ENCODE measurements around the gene RNF25.

RNF25 gene

GRCh38 chr2:218671097-218671653 is 627 bp downstream of the RNF25 start:
- peak; percentile 45 for DNase-seq

DNA sequence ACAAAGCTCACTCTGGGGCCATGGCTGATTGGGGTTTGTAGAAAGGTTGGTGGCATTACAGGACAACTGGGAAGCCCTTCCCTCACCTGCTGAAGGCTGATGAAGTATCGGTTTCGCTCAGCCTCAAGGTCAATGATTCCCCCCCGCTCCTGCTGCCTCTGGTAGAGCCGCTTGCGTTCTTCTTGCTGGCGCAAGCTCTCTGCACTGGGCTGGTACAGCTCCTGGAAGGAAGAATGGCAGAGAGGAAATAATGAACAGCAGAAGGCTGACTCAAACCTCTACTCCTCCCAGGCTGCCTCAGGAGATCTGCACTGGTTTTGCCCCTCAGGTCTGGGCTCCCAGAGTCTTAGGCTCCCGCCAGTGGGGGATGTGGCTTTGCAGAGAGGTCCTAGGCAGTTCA is 7.1 kb downstream of the RNF25 start:
- no peak for DNase-seq

DNA sequence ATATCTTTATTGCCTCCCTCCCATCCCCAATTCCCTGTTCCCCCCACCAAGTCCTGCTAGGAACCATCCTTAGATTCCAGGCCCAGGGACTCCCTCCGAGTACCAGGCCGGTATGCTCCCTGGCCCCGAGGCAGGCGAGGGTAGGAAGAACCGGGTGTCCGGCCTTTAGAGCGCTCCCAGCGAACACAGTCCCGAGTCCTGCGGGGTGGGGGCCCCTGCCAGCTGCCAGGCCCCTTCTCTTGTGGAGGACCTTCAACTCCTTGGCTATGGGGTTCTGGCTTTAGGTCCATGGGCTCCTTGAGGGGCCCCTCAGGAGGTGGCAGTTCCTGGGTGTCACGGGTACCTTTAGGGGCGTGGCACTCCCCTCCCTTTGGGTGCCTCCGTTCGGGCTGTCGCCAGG is 7.9 kb downstream of the RNF25 start:
- DNase-seq = no peak

DNA sequence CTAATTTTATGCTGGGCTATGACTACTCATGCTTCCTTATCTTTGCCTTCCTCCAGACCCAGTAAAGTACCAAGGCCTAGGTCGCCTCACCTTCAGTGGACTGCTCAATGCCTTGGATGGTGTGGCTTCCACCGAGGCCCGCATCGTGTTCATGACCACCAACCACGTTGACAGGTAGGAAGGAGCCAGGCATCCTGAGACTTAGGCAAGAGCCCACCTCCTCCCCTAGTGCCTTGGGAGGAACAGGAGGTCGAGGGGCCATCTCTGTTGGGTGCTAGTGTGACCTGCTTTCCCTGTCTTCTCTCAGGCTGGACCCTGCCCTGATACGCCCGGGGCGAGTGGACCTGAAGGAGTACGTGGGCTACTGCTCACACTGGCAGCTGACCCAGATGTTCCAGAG is 9.0 kb downstream of the RNF25 start:
- no peak for DNase-seq

DNA sequence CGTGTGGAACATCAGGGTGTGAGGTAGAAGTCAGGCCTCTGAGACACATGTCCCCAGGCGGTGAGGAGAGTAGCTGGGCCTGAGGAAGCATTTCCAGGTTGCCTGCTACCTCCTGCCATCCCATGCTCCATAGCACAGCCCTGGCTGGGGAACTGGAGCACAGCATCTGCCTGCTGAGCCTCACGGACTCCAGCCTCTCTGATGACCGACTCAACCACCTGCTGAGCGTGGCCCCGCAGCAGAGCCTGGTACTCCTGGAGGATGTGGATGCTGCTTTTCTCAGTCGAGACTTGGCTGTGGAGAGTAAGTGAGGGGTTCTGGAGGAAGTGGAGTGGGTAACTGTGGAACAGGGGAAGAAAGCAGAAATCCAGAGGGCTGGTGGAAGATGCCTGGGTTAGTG is 9.4 kb downstream of the RNF25 start:
- no peak for DNase-seq

GRCh38 chr2:218659988-218660358 is 11.8 kb downstream of the RNF25 start:
- DNase-seq = no peak

DNA sequence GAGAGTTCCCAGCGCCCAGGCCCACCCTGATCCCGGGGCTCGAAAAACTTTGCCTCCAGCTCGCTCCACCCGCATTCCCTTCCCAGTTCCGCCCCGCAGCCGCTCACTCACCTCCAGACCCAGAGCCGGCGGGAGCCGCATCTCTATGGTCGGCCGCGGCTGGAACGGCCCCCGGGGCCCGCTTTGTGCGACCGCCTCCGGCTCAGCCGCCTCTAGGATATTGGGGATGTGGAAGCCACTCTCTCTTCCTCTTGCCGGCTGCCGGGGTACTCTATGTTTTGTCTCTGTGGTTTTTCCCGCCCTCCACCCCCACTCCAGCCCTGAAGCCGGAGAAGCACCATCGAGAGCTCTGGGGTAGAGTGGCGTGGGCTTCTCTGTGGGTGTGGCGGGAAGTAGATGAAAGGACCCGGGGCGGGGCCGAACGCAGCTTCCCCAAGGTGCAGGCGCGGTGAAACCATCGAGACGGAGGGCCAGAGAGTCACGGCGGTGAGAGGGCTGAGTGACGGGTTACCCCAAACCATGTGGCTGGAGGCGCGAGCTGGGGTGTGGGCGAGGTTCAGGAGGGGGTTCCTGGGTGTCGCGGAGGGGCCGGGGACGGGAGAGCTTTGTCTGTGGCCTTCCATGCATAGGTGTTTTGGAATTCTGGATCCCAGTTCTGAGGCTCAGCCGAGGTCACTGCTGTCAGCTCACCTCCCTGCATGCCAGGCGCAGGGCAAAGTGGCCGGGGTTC is 12.4 kb downstream of the RNF25 start, which contains the start of the genes BCS1L and ZNF142:
Gene BCS1L, plus strand, starts transcription at position 426 of the 730 bp plus-strand sequence. CDS start 1,305 bp downstream, outside the sequence.
Gene ZNF142, minus strand, starts transcription at position 366 of the 730 bp plus-strand sequence. CDS start 3,194 bp downstream, outside the sequence.
- DNase-seq = peak; percentile 98

- peak; percentile 83 for DNase-seq
Measured at GRCh38 chr2:218658671-218659257, 13.0 kb downstream of the RNF25 start.

GRCh38 chr2:218655751-218656150 is 16.1 kb downstream of the RNF25 start:
- DNase-seq = no peak

DNA sequence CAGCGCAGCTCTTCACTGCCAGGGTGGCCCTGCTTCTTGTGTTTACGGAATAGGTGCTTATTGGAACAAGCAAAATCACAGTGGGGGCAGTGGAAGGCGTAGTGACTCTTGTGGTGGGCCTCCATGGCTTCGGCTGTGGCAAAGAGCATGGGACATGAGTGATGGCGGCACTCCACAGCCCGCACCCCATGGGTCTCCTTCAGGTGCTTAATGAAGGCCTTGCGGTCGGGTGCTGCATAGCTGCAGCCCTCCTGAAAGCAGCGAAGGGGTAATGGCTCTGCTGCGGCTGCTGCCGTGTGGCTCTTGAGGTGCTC is 23.1 kb downstream of the RNF25 start:
- DNase-seq = no peak

GRCh38 chr2:218648088-218648786 is 23.6 kb downstream of the RNF25 start:
- DNase-seq = peak; percentile 82

- no peak for DNase-seq
Measured at GRCh38 chr2:218645126-218645525, 26.7 kb downstream of the RNF25 start.

GRCh38 chr2:218644721-218645120 is 27.1 kb downstream of the RNF25 start:
- DNase-seq = no peak

DNA sequence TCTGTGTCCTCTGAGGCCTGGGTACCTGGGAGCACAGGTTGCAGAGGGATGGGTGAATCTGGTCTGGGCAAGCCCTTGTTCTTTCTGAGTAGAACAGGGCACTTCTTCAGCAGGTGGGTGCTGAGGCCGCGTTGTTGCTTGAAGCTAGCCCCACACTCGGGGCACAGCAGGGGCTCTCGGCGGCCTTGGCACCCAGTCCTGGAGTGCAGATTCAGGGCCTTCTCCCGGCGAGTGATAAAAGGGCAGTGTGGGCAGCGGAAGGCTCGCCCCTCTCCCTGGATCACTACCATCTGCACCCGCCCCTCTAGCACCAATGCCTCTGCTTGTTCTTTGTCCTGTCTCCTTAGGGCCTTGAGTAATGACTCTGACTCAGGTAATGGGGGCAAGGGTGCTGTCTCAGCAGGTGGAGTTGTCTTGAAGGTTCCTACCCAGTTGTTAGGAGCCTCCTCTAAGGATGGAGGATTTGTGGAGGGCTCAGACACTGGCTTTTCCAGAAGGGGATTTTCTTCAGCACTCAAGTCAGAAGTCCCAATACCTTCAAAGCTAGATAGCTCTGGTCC is 28.0 kb downstream of the RNF25 start:
- DNase-seq = no peak

DNA sequence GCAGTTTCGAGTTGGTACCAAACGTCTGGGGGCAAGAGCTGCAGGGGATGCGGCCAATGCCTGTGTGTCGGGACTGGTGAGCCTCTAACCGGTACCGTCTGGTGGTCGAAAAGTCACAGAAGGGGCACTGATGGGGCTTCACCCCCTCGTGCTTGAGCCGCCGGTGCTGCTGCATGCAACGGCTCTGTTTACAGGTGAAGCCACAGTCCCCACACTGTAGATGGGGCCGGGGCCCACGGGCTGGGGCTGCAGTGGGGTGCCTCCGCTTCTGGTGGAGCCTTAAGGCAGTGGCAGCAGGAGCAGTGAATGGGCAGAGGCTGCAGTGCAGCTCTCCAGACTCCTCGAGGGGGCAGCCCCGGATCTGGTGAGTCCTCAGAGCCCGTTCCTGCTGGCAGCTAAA is 29.0 kb downstream of the RNF25 start:
- DNase-seq = no peak

DNA sequence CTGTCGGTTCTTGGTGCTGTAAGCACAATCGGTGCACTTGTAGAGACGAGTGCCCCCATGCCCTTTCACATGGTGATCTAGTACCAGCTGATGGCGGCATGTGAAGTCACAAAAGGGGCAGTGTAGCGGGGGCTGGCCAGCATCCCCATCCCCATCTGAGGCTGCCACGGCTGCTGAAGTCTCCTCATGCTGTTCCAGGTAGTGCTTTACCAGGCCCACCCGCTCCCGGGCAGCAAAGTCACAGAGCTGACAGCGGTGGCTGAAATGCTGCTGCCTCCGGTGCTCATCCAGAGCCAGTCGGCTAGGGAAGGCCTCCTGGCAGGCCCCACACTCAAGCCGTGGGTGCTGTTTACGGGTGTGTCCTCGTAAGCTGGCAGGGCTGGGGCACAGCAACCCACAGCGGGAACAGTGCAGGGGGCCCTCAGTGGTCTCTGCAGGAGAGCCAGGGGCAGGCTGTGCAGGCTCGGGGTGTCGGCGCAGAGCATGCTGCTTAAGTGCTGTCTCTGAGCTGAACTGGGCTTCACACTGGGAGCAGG is 29.6 kb downstream of the RNF25 start:
- no peak for DNase-seq

GRCh38 chr2:218638372-218638771 is 33.4 kb downstream of the RNF25 start:
- DNase-seq = no peak

DNA sequence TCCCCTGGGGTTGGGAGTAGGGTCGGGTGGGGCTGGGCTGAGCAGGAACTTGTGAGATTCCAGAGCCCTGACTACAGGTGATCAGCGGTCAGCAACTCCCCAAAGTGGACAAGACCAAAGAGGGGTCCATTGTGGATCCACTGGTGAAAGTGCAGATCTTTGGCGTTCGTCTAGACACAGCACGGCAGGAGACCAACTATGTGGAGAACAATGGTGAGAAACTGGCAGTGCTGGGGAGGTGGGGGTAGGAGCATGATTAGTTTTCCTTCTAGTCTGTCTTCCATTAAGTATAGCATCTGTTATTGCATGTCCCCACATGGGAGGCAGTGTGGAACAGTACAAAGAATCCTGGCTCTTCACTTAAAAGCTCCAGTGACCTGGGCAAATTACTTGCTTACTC is 36.1 kb downstream of the RNF25 start:
- no peak for DNase-seq

GRCh38 chr2:218631837-218632236 is 40.0 kb downstream of the RNF25 start:
- DNase-seq = no peak

DNA sequence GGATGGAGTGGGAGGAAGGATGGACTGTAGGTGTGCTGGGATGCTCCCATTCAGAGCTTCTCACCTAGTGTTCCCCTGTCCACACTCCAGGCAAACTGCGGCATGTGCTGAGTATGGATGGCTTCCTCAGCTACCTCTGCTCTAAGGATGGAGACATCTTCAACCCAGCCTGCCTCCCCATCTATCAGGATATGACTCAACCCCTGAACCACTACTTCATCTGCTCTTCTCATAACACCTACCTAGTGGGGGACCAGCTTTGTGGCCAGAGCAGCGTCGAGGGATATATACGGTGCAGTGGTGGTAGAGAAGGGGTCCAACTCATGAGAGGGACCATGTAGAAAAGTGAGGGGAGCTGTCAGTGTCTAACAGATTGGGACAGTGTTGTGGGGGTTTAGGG is 43.9 kb downstream of the RNF25 start:
- no peak for DNase-seq

DNA sequence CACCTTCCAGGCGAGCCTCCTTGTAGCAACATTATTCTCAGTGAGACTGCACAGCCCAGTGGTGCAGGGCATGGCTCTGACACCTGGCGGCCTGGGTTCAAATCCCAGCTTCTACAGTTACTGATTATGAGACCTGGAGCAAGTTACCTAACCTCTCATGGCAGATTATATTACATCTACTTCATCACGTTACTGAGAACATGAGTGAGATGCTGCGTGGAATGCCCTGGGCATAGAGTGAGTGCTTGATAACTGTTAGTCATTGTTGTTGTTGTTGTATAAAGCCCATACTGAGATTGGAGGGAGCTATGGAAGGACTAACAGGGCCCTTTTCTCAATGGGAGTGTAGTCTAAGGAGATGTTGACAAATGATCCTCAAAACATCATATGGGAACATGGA is 45.4 kb downstream of the RNF25 start:
- DNase-seq = no peak

DNA sequence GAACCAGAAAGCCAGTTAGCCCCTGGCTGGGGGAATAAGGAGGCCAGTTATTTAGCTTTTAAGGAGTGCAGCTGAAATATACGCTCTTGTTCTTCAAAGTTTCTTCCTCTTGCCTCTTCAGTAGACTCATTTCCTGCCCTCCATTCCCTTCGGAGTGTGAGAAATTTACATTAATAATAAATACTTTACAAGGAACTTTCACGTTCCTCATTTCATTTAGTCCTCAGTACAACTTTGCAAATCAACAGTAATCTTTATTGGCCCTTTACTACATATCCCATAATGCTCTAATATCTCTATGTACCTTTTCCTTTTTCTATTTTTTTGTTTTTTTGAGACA is 48.5 kb downstream of the RNF25 start:
- no peak for DNase-seq

DNA sequence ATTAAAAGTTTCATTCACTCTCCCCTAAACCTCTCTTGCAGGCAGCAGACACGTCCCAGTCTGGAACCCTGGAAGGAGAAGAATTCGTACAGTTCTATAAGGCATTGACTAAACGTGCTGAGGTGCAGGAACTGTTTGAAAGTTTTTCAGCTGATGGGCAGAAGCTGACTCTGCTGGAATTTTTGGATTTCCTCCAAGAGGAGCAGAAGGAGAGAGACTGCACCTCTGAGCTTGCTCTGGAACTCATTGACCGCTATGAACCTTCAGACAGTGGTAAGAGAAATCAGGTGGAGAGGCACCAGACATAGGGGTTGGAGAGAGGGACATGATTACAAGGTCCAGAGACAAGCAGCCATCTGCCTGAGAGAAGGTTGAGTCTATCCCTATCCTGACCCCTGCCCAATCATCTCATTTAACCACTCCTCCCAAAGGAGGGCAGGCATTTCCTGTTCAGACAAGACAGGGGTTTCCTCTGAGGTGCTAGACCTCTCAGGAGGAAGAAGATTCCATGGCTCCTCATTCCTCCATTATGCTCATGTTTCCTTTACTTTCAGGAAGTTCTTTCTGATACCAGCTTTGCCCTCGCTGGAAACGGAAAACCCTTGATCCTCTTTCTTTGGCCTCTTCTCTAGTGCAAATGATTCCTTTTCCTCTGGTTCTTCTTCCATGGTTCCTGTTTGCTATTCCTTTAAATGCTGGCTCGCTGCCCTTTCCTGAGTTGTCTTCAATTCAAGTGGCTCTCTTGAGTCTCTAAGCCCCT is 49.0 kb downstream of the RNF25 start:
- DNase-seq = no peak
